ACC112 (cell line): ENCODE data around the gene TPST1.

Source experiments
- H2AFZ ChIP-seq: fragments of 200-600 bp; sonication (generic); one replicate; pipeline ENCODE4 v1.6.0; 2017; ENCODE audit warnings: antibody characterized with exemption, low read length; ENCODE audit not compliant: unreplicated experiment
- H3K27ac ChIP-seq: fragments of 200-600 bp; sonication (generic); 2 replicates; pipeline ENCODE4 v1.5.1; 2014; ENCODE audit warnings: low read depth, mild to moderate bottlenecking, antibody characterized with exemption, low read length, moderate library complexity
- H3K27me3 ChIP-seq: fragments of 200-600 bp; sonication (generic); 2 replicates; pipeline ENCODE4 v1.6.1; 2014; ENCODE audit warnings: mild to moderate bottlenecking, antibody characterized with exemption, low read length, moderate library complexity, mixed read lengths; ENCODE audit not compliant: insufficient read depth
- H3K36me3 ChIP-seq: fragments of 200-600 bp; sonication (generic); 2 replicates; pipeline ENCODE4 v1.6.1; 2016; ENCODE audit warnings: mild to moderate bottlenecking, antibody characterized with exemption, low read length, moderate library complexity, mixed read lengths; ENCODE audit not compliant: insufficient read depth
- H3K4me1 ChIP-seq: fragments of 200-600 bp; sonication (generic); one replicate; pipeline ENCODE4 v1.6.1; 2016; ENCODE audit warnings: low read length, mixed read lengths; ENCODE audit not compliant: insufficient read depth, unreplicated experiment, control insufficient read depth
- H3K4me3 ChIP-seq: fragments of 200-600 bp; sonication (generic); 2 replicates; pipeline ENCODE4 v1.5.1; 2014; ENCODE audit warnings: mild to moderate bottlenecking, low read depth, low read length
- H3K79me2 ChIP-seq: fragments of 200-600 bp; sonication (generic); one replicate; pipeline ENCODE4 v1.6.0; 2016; ENCODE audit warnings: low read length; ENCODE audit not compliant: control insufficient read depth, unreplicated experiment, insufficient read depth

The TPST1 gene

GRCh38 chr7:66187905-66188304 lies 17.2 kb upstream of the TPST1 start:
- peaks cover 7% of the 10 kb centered on the region for H3K4me1 ChIP-seq
- H3K36me3 ChIP-seq: no peaks in the 10 kb centered on the region
- H2AFZ ChIP-seq: no peak overlapping the region
- H3K27me3 ChIP-seq: no peaks in the 10 kb centered on the region
- H3K27ac ChIP-seq: no peak overlapping the region
- no peak overlapping the region for H3K4me3 ChIP-seq
- H3K79me2 ChIP-seq: no peaks in the 10 kb centered on the region

GRCh38 chr7:66188645-66189044 lies 16.5 kb upstream of the TPST1 start:
- H3K4me3 ChIP-seq: no peak overlapping the region
- H3K4me1 ChIP-seq: peaks cover 2% of the 10 kb centered on the region
- no peak overlapping the region for H2AFZ ChIP-seq
- no peak overlapping the region for H3K27ac ChIP-seq
- H3K79me2 ChIP-seq: no peaks in the 10 kb centered on the region
- no peaks in the 10 kb centered on the region for H3K27me3 ChIP-seq
- no peaks in the 10 kb centered on the region for H3K36me3 ChIP-seq

- Histone ChIP-seq H3K4me1 (no peaks in the 10 kb centered on the region), H3K36me3 (no peaks in the 10 kb centered on the region), H3K27me3 (no peaks in the 10 kb centered on the region), H3K4me3 (no peak overlapping the region), H2AFZ (no peak overlapping the region), H3K27ac (no peak overlapping the region), H3K79me2 (no peaks in the 10 kb centered on the region)
Measured at GRCh38 chr7:66189695-66190503, 15.2 kb upstream of the TPST1 start.

- H3K4me3 ChIP-seq: no peak overlapping the region
- H2AFZ ChIP-seq: no peak overlapping the region
- H3K27ac ChIP-seq: no peak overlapping the region
- H3K4me1 ChIP-seq: no peaks in the 10 kb centered on the region
- H3K27me3 ChIP-seq: no peaks in the 10 kb centered on the region
- H3K36me3 ChIP-seq: no peaks in the 10 kb centered on the region
- no peaks in the 10 kb centered on the region for H3K79me2 ChIP-seq
Measured at GRCh38 chr7:66190504-66190857, 14.7 kb upstream of the TPST1 start.

- no peak overlapping the region for H3K4me3 ChIP-seq
- H3K79me2 ChIP-seq: no peaks in the 10 kb centered on the region
- no peak overlapping the region for H3K27ac ChIP-seq
- no peaks in the 10 kb centered on the region for H3K4me1 ChIP-seq
- no peaks in the 10 kb centered on the region for H3K36me3 ChIP-seq
- no peaks in the 10 kb centered on the region for H3K27me3 ChIP-seq
- H2AFZ ChIP-seq: no peak overlapping the region
Measured at GRCh38 chr7:66193146-66193725, 11.9 kb upstream of the TPST1 start.

- no peaks in the 10 kb centered on the region for H3K27me3 ChIP-seq
- H3K4me3 ChIP-seq: no peak overlapping the region
- no peak overlapping the region for H2AFZ ChIP-seq
- H3K4me1 ChIP-seq: no peaks in the 10 kb centered on the region
- no peaks in the 10 kb centered on the region for H3K36me3 ChIP-seq
- H3K27ac ChIP-seq: no peak overlapping the region
- H3K79me2 ChIP-seq: no peaks in the 10 kb centered on the region
Measured at GRCh38 chr7:66198469-66198868, 6.7 kb upstream of the TPST1 start.

- no peaks in the 10 kb centered on the region for H3K4me1 ChIP-seq
- no peaks in the 10 kb centered on the region for H3K27me3 ChIP-seq
- H3K36me3 ChIP-seq: no peaks in the 10 kb centered on the region
- H2AFZ ChIP-seq: no peak overlapping the region
- no peaks in the 10 kb centered on the region for H3K79me2 ChIP-seq
- H3K27ac ChIP-seq: no peak overlapping the region
- H3K4me3 ChIP-seq: no peak overlapping the region
Measured at GRCh38 chr7:66198956-66199355, 6.2 kb upstream of the TPST1 start.

- no peak overlapping the region for H3K27ac ChIP-seq
- H3K36me3 ChIP-seq: no peaks in the 10 kb centered on the region
- H3K4me3 ChIP-seq: no peak overlapping the region
- peaks cover 5% of the 10 kb centered on the region for H3K4me1 ChIP-seq
- no peaks in the 10 kb centered on the region for H3K27me3 ChIP-seq
- H3K79me2 ChIP-seq: peaks cover 23% of the 10 kb centered on the region
- H2AFZ ChIP-seq: no peak overlapping the region
Measured at GRCh38 chr7:66202441-66202840, 2.7 kb upstream of the TPST1 start.

GRCh38 chr7:66205741-66206090 lies 582 bp downstream of the TPST1 start:
- peak overlapping the region; percentile 66 for H2AFZ ChIP-seq

GRCh38 chr7:66206119-66206933 lies 1.2 kb downstream of the TPST1 start:
- peak overlapping the region; percentile 94 for H3K4me3 ChIP-seq
- H3K27me3 ChIP-seq: no peaks in the 10 kb centered on the region
- H3K27ac ChIP-seq: peak overlapping the region; percentile 46; the same call in 1 of the 2 replicates
- no peaks in the 10 kb centered on the region for H3K36me3 ChIP-seq
- H2AFZ ChIP-seq: peak overlapping the region; percentile 66
- peaks cover 15% of the 10 kb centered on the region for H3K4me1 ChIP-seq
- H3K79me2 ChIP-seq: peaks cover 56% of the 10 kb centered on the region

More at GRCh38 chr7:66205741-66206090, 582 bp downstream of the TPST1 start:
- Histone ChIP-seq H3K79me2 (peaks cover 55% of the 10 kb centered on the region), H3K4me1 (peaks cover 12% of the 10 kb centered on the region), H3K27me3 (no peaks in the 10 kb centered on the region), H3K4me3 (peak overlapping the region; percentile 94), H3K36me3 (no peaks in the 10 kb centered on the region), H3K27ac (peak overlapping the region; percentile 46; the same call in 1 of the 2 replicates)
